ENCODE measurements around the gene REC114.

Gene REC114

DNA sequence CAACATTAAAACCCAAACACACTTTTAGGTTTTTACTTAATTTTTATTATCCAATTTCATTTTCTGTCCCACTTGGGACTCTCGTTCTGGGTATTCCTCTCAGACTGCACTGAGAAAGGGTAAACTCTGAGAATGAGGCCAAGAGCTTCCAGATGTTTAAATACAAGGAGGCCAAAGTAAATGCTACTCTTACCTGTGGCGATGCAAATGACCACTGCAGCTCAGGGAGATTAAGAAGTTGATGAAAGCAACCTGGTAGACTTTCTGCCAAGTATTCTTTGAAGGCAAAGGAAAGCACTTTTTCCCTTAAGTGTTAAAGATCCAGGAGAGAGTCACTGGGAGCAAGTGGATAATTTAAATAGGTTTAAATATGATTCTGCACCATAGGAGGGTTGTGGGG lies 151.1 kb downstream of the REC114 start:
- peak overlapping the region; percentile 20; the same call in 1 of the 2 replicates for H3K27ac ChIP-seq
- TF ChIP-seq, protein P1, sequence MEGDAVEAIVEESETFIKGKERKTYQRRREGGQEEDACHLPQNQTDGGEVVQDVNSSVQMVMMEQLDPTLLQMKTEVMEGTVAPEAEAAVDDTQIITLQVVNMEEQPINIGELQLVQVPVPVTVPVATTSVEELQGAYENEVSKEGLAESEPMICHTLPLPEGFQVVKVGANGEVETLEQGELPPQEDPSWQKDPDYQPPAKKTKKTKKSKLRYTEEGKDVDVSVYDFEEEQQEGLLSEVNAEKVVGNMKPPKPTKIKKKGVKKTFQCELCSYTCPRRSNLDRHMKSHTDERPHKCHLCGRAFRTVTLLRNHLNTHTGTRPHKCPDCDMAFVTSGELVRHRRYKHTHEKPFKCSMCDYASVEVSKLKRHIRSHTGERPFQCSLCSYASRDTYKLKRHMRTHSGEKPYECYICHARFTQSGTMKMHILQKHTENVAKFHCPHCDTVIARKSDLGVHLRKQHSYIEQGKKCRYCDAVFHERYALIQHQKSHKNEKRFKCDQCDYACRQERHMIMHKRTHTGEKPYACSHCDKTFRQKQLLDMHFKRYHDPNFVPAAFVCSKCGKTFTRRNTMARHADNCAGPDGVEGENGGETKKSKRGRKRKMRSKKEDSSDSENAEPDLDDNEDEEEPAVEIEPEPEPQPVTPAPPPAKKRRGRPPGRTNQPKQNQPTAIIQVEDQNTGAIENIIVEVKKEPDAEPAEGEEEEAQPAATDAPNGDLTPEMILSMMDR (conservative IDR thresholded peaks at IDR 0.05), result no peak

DNA sequence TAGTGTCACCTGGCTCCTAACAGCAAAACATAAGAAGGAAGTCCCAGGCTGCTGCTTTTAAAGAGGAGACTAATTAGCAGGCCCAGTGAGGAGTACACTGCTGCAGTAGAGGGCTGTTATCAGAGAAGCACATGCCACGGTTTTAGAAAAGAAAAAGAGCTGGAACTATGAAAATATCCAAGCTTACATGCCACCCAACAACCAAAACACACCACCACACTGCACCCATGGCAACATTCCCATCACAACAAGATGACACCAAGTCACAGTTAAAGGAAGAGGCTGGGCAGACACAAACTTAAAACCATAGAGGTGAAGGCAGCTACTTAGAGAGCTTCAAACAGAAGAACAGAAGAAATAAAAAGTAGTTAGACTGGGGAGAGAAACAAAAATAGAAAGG lies 153.2 kb downstream of the REC114 start:
- TF ChIP-seq, protein P1 (conservative IDR thresholded peaks at IDR 0.05), result no peak
- no peak overlapping the region for H3K27ac ChIP-seq

DNA sequence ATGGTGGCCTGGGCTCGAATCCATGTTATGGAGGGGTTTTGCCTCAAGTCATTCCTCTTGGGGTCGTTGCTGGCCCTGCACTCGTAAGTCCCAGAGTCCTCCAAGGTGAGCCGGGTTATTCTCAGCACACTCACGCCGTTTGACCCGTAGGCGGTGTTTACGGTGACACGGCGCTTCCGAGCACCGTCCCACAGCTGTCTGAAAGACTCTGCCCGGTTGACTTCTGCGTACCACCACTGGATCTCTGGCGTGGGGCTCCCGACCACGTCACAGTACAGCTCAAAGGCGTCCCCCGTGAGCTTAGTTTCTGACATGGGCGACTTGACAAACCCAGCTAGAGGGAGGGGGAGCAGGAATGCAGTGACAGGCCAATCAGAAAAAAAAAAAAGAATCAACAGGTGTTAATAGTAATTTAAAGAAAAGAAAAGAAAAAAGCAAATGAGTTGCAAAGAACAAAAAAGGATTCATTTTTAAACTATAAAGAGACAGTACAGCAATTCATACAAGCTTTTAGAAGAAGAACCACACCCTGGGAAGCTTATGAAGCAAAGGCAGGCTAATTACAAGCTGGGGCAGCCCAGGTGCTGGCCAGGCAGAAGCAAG lies 154.2 kb downstream of the REC114 start:
- no peak overlapping the region; the same call in 1 of the 2 replicates for H3K27ac ChIP-seq

DNA sequence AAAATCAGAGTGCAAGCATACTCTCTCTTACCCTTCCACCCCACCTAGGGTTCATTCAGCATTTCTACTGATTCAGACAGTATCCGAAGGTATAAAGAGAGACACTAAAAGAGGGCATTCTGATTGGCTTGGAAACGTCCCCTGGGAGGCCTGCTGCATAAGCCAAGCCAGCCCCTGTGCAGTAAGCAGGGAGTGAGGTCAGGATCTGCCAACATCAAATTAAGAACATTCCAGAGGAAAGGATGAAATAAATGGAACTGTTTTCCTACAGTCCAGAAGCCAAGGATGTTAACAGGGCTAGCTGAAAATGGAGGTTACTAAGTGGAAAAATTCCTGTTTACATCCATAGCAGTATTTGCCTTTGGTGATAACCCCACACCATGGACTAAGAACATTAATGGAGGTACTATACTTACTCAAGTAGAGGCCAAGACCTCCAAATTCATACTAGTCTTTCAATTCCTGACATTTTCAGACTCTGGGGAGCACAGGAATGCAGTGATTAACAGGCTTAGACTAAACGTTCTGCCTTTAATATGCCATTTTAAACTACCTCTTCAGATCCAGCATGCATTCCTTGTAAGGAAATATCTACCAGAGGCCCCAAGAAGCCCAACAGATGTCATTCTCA lies 155.7 kb downstream of the REC114 start:
- TF ChIP-seq, protein P1 (conservative IDR thresholded peaks at IDR 0.05), result no peak
- H3K27ac ChIP-seq, result no peak overlapping the region

More for the DNA sequence above, 154.2 kb downstream of the REC114 start:
- TF ChIP-seq, protein P1 (conservative IDR thresholded peaks at IDR 0.05), result no peak

DNA sequence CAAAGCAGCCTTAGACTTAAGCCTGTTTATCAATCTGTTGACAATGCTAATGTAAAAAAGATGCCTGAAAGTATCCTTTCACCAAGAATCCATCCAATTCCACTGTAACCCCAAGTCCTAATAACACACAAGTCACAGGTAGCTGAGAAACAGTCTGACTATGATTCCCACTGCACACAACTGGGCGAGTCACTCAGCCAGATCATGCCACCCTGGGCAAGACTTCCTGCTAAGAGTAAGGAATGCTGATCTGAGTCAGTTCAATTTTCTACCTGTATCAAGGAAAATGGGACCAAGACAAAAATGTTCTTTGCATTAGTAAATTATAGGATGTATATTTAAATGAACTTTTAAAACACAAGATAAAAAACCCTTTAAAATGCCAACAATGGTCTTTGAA lies 157.0 kb downstream of the REC114 start:
- no peak overlapping the region for H3K27ac ChIP-seq
- TF ChIP-seq, protein P1 (conservative IDR thresholded peaks at IDR 0.05), result no peak

DNA sequence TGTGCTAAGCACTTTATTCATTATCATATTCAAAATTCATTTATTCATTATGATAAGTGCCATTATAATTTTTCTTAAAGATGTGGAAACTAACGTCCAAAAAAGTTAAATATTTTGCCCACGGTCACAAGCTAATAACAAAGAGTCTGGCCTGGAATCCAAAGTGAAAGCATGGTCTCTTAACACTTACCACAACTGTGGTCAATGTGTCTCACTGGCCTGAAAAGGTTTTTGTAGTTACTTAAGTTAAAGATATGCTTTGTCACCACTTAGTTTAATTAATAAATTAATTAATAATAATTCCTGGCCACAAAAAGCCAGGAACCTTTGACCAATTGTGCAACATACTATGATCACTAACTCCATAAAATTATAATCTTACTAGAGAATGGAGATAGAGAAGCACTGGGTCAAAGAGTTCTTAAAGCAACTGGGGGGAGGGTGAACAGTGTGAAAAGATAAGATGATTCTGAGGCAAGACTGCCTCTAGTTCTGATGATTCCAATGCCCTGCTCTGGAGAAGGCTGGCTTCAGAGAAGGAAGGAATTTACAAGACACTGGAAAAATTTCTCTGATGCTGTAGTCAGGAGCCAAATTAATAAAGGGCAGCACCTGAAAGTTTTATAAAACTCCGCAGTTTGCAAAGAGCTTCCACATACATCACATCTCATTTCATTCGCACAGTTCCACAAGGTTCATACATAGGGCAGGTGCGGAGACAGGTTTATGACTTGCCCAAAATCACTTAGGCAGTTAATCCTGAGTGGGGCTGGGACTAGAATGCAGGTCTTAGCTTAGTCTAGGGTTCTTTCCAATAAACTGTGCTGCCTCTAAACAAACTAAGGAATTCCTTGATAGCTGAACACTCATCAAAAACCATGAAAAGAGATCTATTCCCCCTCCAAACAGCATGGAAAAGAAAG lies 157.7 kb downstream of the REC114 start:
- peak overlapping the region; percentile 48 for H3K27ac ChIP-seq
- TF ChIP-seq, protein P1 (conservative IDR thresholded peaks at IDR 0.05), result no peak
